Mononuclear cell (primary cell): Measurements from ENCODE around the gene ANKRD22. TPM values are rescaled to one million over a fixed set of nuclear protein-coding genes. Genes with fewer than 3 reads are reported as not detected.

ENCODE experiments used
- H3K27me3 ChIP-seq: 2 replicates; pipeline ENCODE4 v1.6.0; 2011; ENCODE audit warnings: low read length, control low read depth; ENCODE audit not compliant: insufficient read depth
- H3K4me1 ChIP-seq: 2 replicates; pipeline ENCODE4 v1.5.1; 2011; ENCODE audit warnings: mild to moderate bottlenecking, low read length, control low read depth; ENCODE audit not compliant: insufficient read depth
- H3K4me3 ChIP-seq: 2 replicates; pipeline ENCODE4 v1.5.1; 2011; ENCODE audit warnings: mild to moderate bottlenecking, low read length, moderate library complexity
- H3K9me3 ChIP-seq: 2 replicates; pipeline ENCODE4 v1.5.1; 2011; ENCODE audit warnings: low read depth, mild to moderate bottlenecking, control low read depth, low read length
- total RNA-seq: library from RNA; depleted of rRNA; stranded (reverse); fragments of >200 nt; gene quantifications from one replicate; pipeline ENCODE4 v1.2.3, GENCODE V29; 2012

The ANKRD22 gene
- total RNA-seq, 1 donor, result 0.31 TPM

GRCh38 chr10:88833723-88834122, 17.9 kb downstream of the ANKRD22 start:
- H3K9me3 ChIP-seq, result no peaks in the 10 kb centered on the region
- no peak overlapping the region for H3K4me3 ChIP-seq
- H3K4me1 ChIP-seq, result peaks cover 37% of the 10 kb centered on the region
- no peaks in the 10 kb centered on the region for H3K27me3 ChIP-seq

- Histone ChIP-seq H3K27me3 (no peaks in the 10 kb centered on the region), H3K9me3 (no peaks in the 10 kb centered on the region), H3K4me1 (peaks cover 37% of the 10 kb centered on the region), H3K4me3 (no peak overlapping the region)
These were observed 18.5 kb downstream of the ANKRD22 start for GRCh38 chr10:88833156-88833555.

- Histone ChIP-seq H3K4me1 (peaks cover 37% of the 10 kb centered on the region), H3K27me3 (no peaks in the 10 kb centered on the region), H3K9me3 (no peaks in the 10 kb centered on the region), H3K4me3 (no peak overlapping the region)
These were observed 19.3 kb downstream of the ANKRD22 start for GRCh38 chr10:88832376-88832775.

- H3K27me3 ChIP-seq, result no peaks in the 10 kb centered on the region
- no peaks in the 10 kb centered on the region for H3K9me3 ChIP-seq
- no peak overlapping the region for H3K4me3 ChIP-seq
- peaks cover 37% of the 10 kb centered on the region for H3K4me1 ChIP-seq
These were observed 19.9 kb downstream of the ANKRD22 start for GRCh38 chr10:88831709-88832108.

GRCh38 chr10:88830643-88831268, 20.9 kb downstream of the ANKRD22 start:
- Histone ChIP-seq H3K4me1 (peaks cover 42% of the 10 kb centered on the region), H3K27me3 (no peaks in the 10 kb centered on the region), H3K9me3 (no peaks in the 10 kb centered on the region), H3K4me3 (no peak overlapping the region)

GRCh38 chr10:88828310-88828709, 23.3 kb downstream of the ANKRD22 start:
- H3K27me3 ChIP-seq, result no peaks in the 10 kb centered on the region
- H3K9me3 ChIP-seq, result no peaks in the 10 kb centered on the region
- peaks cover 25% of the 10 kb centered on the region for H3K4me1 ChIP-seq
- H3K4me3 ChIP-seq, result no peak overlapping the region

GRCh38 chr10:88827671-88828070, 24.0 kb downstream of the ANKRD22 start:
- Histone ChIP-seq H3K27me3 (no peaks in the 10 kb centered on the region), H3K4me1 (peaks cover 19% of the 10 kb centered on the region), H3K9me3 (no peaks in the 10 kb centered on the region), H3K4me3 (no peak overlapping the region)

- Histone ChIP-seq H3K4me1 (peaks cover 14% of the 10 kb centered on the region), H3K4me3 (no peak overlapping the region), H3K9me3 (no peaks in the 10 kb centered on the region), H3K27me3 (no peaks in the 10 kb centered on the region)
These were observed 25.3 kb downstream of the ANKRD22 start for GRCh38 chr10:88826388-88826787.

GRCh38 chr10:88820748-88821401, 30.8 kb downstream of the ANKRD22 start:
- Histone ChIP-seq H3K9me3 (no peaks in the 10 kb centered on the region), H3K4me3 (no peak overlapping the region), H3K4me1 (peaks cover 6% of the 10 kb centered on the region), H3K27me3 (no peaks in the 10 kb centered on the region)

- no peaks in the 10 kb centered on the region for H3K4me1 ChIP-seq
- no peaks in the 10 kb centered on the region for H3K9me3 ChIP-seq
- no peaks in the 10 kb centered on the region for H3K27me3 ChIP-seq
- H3K4me3 ChIP-seq, result no peak overlapping the region
These were observed 32.4 kb downstream of the ANKRD22 start for GRCh38 chr10:88819290-88819689.

- Histone ChIP-seq H3K9me3 (no peaks in the 10 kb centered on the region), H3K4me1 (peaks cover 3% of the 10 kb centered on the region), H3K4me3 (no peak overlapping the region), H3K27me3 (no peaks in the 10 kb centered on the region)
These were observed 38.4 kb downstream of the ANKRD22 start for GRCh38 chr10:88813200-88813599.

- no peaks in the 10 kb centered on the region for H3K27me3 ChIP-seq
These were observed 41.3 kb downstream of the ANKRD22 start for GRCh38 chr10:88810196-88810961.

GRCh38 chr10:88809621-88810020, 42.0 kb downstream of the ANKRD22 start:
- no peaks in the 10 kb centered on the region for H3K27me3 ChIP-seq
- H3K4me3 ChIP-seq, result no peak overlapping the region
- no peaks in the 10 kb centered on the region for H3K9me3 ChIP-seq
- H3K4me1 ChIP-seq, result peaks cover 3% of the 10 kb centered on the region

More at GRCh38 chr10:88810196-88810961, 41.3 kb downstream of the ANKRD22 start:
- Histone ChIP-seq H3K4me3 (no peak overlapping the region), H3K4me1 (peaks cover 3% of the 10 kb centered on the region), H3K9me3 (no peaks in the 10 kb centered on the region)

- Histone ChIP-seq H3K9me3 (no peaks in the 10 kb centered on the region), H3K4me1 (peaks cover 3% of the 10 kb centered on the region), H3K4me3 (no peak overlapping the region), H3K27me3 (no peaks in the 10 kb centered on the region)
These were observed 45.7 kb downstream of the ANKRD22 start for GRCh38 chr10:88805924-88806323.

GRCh38 chr10:88805361-88805760, 46.3 kb downstream of the ANKRD22 start:
- H3K27me3 ChIP-seq, result peaks cover 1% of the 10 kb centered on the region

More at GRCh38 chr10:88805361-88805760, 46.3 kb downstream of the ANKRD22 start:
- no peaks in the 10 kb centered on the region for H3K9me3 ChIP-seq
- peaks cover 3% of the 10 kb centered on the region for H3K4me1 ChIP-seq
- no peak overlapping the region for H3K4me3 ChIP-seq
